ENCODE data around the gene ATG10. TPM values are rescaled to one million over a fixed set of nuclear protein-coding genes. Genes with fewer than 3 reads are reported as not detected.
"Not testable (repeated sequence)": the region's sequence is repeated elsewhere in the genome, so short reads cannot be mapped to it uniquely, and the experiment has no call there.

ATG10 gene
- total RNA-seq, 4 donors from 2014 or later: 4.8 to 13.7 (median 8.4) TPM

- intact Hi-C loops (cut with DNase I; ENCODE audit: low total_unique reads): no loop called here
Observed at GRCh38 chr5:82119889-82120288, 148.1 kb downstream of the ATG10 start.

GRCh38 chr5:82129723-82130285 lies 158.0 kb downstream of the ATG10 start:
- intact Hi-C loops (cut with DNase I; ENCODE audit: low total_unique reads): no loop called here
- no peak for TF ChIP-seq POLR2A (IDR thresholded peaks at IDR 0.05)
- no peak for TF ChIP-seq CTCF (IDR thresholded peaks at IDR 0.05)
- WGBS, 2 donors: 85 to 91% methylated on average over 13 of the region's 13 CpGs
- DNase-seq (ENCODE audit: low spot score in 2 of 2): no peak
- no peak overlapping the region for H3K4me3 ChIP-seq (ENCODE audit: low read depth, poor library complexity, severe bottlenecking)

More at GRCh38 chr5:82119889-82120288, 148.1 kb downstream of the ATG10 start:
- DNase-seq (ENCODE audit: low spot score in 2 of 2): no peak
- TF ChIP-seq POLR2A (IDR thresholded peaks at IDR 0.05): no peak
- TF ChIP-seq CTCF (IDR thresholded peaks at IDR 0.05): no peak
- no peak overlapping the region for H3K4me3 ChIP-seq (ENCODE audit: low read depth, poor library complexity, severe bottlenecking)
- WGBS, 2 donors: 92 to 96% methylated on average over 4 of the region's 4 CpGs

- WGBS, 2 donors: 83 to 98% methylated on average over 6 of the region's 6 CpGs
- no peak overlapping the region for H3K4me3 ChIP-seq (ENCODE audit: low read depth, poor library complexity, severe bottlenecking)
- no peak for DNase-seq (ENCODE audit: low spot score in 2 of 2)
- TF ChIP-seq POLR2A (IDR thresholded peaks at IDR 0.05) (no peak), CTCF (IDR thresholded peaks at IDR 0.05) (no peak)
- intact Hi-C loops (cut with DNase I; ENCODE audit: low total_unique reads): no loop called here
Observed at GRCh38 chr5:82130602-82131001, 158.8 kb downstream of the ATG10 start.

GRCh38 chr5:82137205-82137604 lies 165.4 kb downstream of the ATG10 start:
- no peak overlapping the region for H3K4me3 ChIP-seq (ENCODE audit: low read depth, poor library complexity, severe bottlenecking)
- intact Hi-C loops (cut with DNase I; ENCODE audit: low total_unique reads): no loop called here
- WGBS, 2 donors: 92 to 97% methylated on average over 5 of the region's 5 CpGs
- no peak for TF ChIP-seq CTCF (IDR thresholded peaks at IDR 0.05)
- DNase-seq (ENCODE audit: low spot score in 2 of 2): no peak

GRCh38 chr5:82139837-82140236 lies 168.0 kb downstream of the ATG10 start:
- intact Hi-C loops (cut with DNase I; ENCODE audit: low total_unique reads); DNase-seq (ENCODE audit: low spot score in 2 of 2); H3K4me3 ChIP-seq (ENCODE audit: low read depth, poor library complexity, severe bottlenecking): not testable (repeated sequence)
- no CpG with 5 or more reads among the region's 33 CpGs for WGBS, 2 donors

- intact Hi-C loops (cut with DNase I; ENCODE audit: low total_unique reads): no loop called here
- 94 to 96% methylated on average over 5 of the region's 5 CpGs for WGBS, 2 donors
- no peak for DNase-seq (ENCODE audit: low spot score in 2 of 2)
- TF ChIP-seq POLR2A (IDR thresholded peaks at IDR 0.05) (no peak), CTCF (IDR thresholded peaks at IDR 0.05) (no peak)
- no peak overlapping the region for H3K4me3 ChIP-seq (ENCODE audit: low read depth, poor library complexity, severe bottlenecking)
Observed at GRCh38 chr5:82142217-82142841, 170.5 kb downstream of the ATG10 start.

All from lower leg skin (tissue), 4 donors.